ENCODE data around the gene SNN.

GRCh38 chr16:11691235-11691634 is 23.0 kb downstream of the SNN start:
- TF ChIP-seq, protein P1, sequence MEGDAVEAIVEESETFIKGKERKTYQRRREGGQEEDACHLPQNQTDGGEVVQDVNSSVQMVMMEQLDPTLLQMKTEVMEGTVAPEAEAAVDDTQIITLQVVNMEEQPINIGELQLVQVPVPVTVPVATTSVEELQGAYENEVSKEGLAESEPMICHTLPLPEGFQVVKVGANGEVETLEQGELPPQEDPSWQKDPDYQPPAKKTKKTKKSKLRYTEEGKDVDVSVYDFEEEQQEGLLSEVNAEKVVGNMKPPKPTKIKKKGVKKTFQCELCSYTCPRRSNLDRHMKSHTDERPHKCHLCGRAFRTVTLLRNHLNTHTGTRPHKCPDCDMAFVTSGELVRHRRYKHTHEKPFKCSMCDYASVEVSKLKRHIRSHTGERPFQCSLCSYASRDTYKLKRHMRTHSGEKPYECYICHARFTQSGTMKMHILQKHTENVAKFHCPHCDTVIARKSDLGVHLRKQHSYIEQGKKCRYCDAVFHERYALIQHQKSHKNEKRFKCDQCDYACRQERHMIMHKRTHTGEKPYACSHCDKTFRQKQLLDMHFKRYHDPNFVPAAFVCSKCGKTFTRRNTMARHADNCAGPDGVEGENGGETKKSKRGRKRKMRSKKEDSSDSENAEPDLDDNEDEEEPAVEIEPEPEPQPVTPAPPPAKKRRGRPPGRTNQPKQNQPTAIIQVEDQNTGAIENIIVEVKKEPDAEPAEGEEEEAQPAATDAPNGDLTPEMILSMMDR (IDR thresholded peaks at IDR 0.05): no peak
- no peak for TF ChIP-seq POLR2A (IDR thresholded peaks at IDR 0.05)

All from uterus (tissue), 2 donors.